ENCODE data around the gene QTRT2. TPM values are rescaled to one million over a fixed set of nuclear protein-coding genes. Genes with fewer than 3 reads are reported as not detected.

Gene QTRT2
- total and polyA plus RNA-seq, 10 of the 15 experiments (the other 5 are each of a cell fraction or from before 2014, with no cell fraction given), result 17.8 to 42.3 (median 28.7) TPM

- TF ChIP-seq SPI1 (IDR thresholded peaks at IDR 0.05; ENCODE audit: borderline replicate concordance, insufficient read depth, low read depth, low read length) (peak; percentile 53; the same call in 1 of the 2 replicates), NFYA (IDR thresholded peaks at IDR 0.05; ENCODE audit: borderline replicate concordance, low read depth, low read length) (no peak)
- H3K4me3 ChIP-seq, result no peak overlapping the region
- intact Hi-C loops (cut with micrococcal nuclease; ENCODE audit: unreplicated experiment) (no loop called here), in situ Hi-C loops (cut with MboI) (no loop called here)
- ChIA-PET RAD21 (ENCODE audit: unreplicated experiment) (no interaction called here), SMC1A (ENCODE audit: uncharacterized antibody, unreplicated experiment) (no interaction called here), CTCF (no interaction called here), POLR2A (no interaction called here)
- H3K9ac ChIP-seq (ENCODE audit: control insufficient read depth, insufficient read depth, low read length), result no peak overlapping the region
- no peak overlapping the region for H2AFZ ChIP-seq (ENCODE audit: control insufficient read depth, low read depth, low read length)
- no peaks in the 10 kb centered on the region for H4K20me1 ChIP-seq (ENCODE audit: control insufficient read depth, insufficient read depth)
- no TSS peak for BruUV-seq (replicated peaks)
- H3K9me3 ChIP-seq (replicated peaks; ENCODE audit: control insufficient read depth, insufficient read depth, low read length), result no peaks in the 10 kb centered on the region
- DNase-seq (ENCODE audit: low read depth, low spot score) (no peak), FAIRE-seq (no peak), ATAC-seq (no peak)
- H3K4me2 ChIP-seq (ENCODE audit: control insufficient read depth, insufficient read depth), result peak overlapping the region; percentile 41
- H3K4me1 ChIP-seq (ENCODE audit: control insufficient read depth, insufficient read depth, low read length), result 0 out of 2 replicates have a peak, but pooled peaks cover 2% of the 10 kb centered on the region
- H3K27me3 ChIP-seq (replicated peaks in 1 of 2; ENCODE audit: control insufficient read depth in 2 of 2, insufficient read depth in 2 of 2, low read length in 1 of 2), result no peaks in the 10 kb centered on the region
- WGBS (ENCODE audit: insufficient coverage, insufficient replicate concordance, low lambda C conversion rate, missing lambda C conversion rate), result 79% methylated on average over 8 of the region's 8 CpGs
- peaks cover 1 to 2% of the 10 kb centered on the region in 2 experiments; a peak in 1 of 4 replicates for H3K36me3 ChIP-seq (ENCODE audit: control insufficient read depth in 2 of 2, insufficient read depth in 2 of 2, low read length in 1 of 2)
- peak overlapping the region; percentile 15; the same call in 1 of the 2 replicates for H3K27ac ChIP-seq (ENCODE audit: control insufficient read depth, insufficient read depth)
- peaks cover 50% of the 10 kb centered on the region for H3K79me2 ChIP-seq (ENCODE audit: control insufficient read depth, insufficient read depth, low read length)
Observed at GRCh38 chr3:114060906-114061655, 4.5 kb downstream of the QTRT2 start.

GRCh38 chr3:114067804-114068203 is 11.3 kb downstream of the QTRT2 start:
- Histone ChIP-seq H3K27ac (ENCODE audit: control insufficient read depth, insufficient read depth) (no peak overlapping the region), H3K36me3 (ENCODE audit: control insufficient read depth in 2 of 2, insufficient read depth in 2 of 2, low read length in 1 of 2) (peaks cover 5 to 28% of the 10 kb centered on the region in 2 experiments), H3K4me3 (no peak overlapping the region), H3K4me1 (ENCODE audit: control insufficient read depth, insufficient read depth, low read length) (no peaks in the 10 kb centered on the region), H3K27me3 (replicated peaks in 1 of 2; ENCODE audit: control insufficient read depth in 2 of 2, insufficient read depth in 2 of 2, low read length in 1 of 2) (no peaks in the 10 kb centered on the region), H3K4me2 (ENCODE audit: control insufficient read depth, insufficient read depth) (no peak overlapping the region), H3K9me3 (replicated peaks; ENCODE audit: control insufficient read depth, insufficient read depth, low read length) (no peaks in the 10 kb centered on the region), H3K9ac (ENCODE audit: control insufficient read depth, insufficient read depth, low read length) (no peak overlapping the region), H4K20me1 (ENCODE audit: control insufficient read depth, insufficient read depth) (no peaks in the 10 kb centered on the region), H2AFZ (ENCODE audit: control insufficient read depth, low read depth, low read length) (no peak overlapping the region), H3K79me2 (ENCODE audit: control insufficient read depth, insufficient read depth, low read length) (peaks cover 5% of the 10 kb centered on the region)
- WGBS (ENCODE audit: insufficient coverage, insufficient replicate concordance, low lambda C conversion rate, missing lambda C conversion rate), result 100% methylated on average over 4 of the region's 4 CpGs
- ATAC-seq (no peak), FAIRE-seq (no peak), DNase-seq (ENCODE audit: low read depth, low spot score) (no peak)
- ChIA-PET POLR2A (interaction anchor here (1.3 kb wide), 1 partner anchor 12 kb away, joined by 3 read pairs; the partner anchor contains the start of genes CCDC191 and QTRT2), CTCF (no interaction called here), RAD21 (ENCODE audit: unreplicated experiment) (no interaction called here), SMC1A (ENCODE audit: uncharacterized antibody, unreplicated experiment) (interaction anchor here (0.9 to 1.9 kb wide), 3 partner anchors 8 to 12 kb away, joined by 3 to 9 read pairs (median 4); partner anchors contain the start of genes CCDC191 and QTRT2)
- TF ChIP-seq RB1 (IDR thresholded peaks at IDR 0.05; ENCODE audit: borderline replicate concordance) (no peak), TCF12 (IDR thresholded peaks at IDR 0.05; ENCODE audit: low read depth, low read length) (no peak), WRNIP1 (IDR thresholded peaks at IDR 0.05; ENCODE audit: borderline replicate concordance, low read depth, low read length) (no peak), CREM (IDR thresholded peaks at IDR 0.05; ENCODE audit: low read depth) (no peak), PAX8 (IDR thresholded peaks at IDR 0.05) (no peak)
- no TSS peak for BruUV-seq (replicated peaks)
- intact Hi-C loops (cut with micrococcal nuclease; ENCODE audit: unreplicated experiment), result no loop called here
- in situ Hi-C loops (cut with MboI), result no loop called here

Data from GM12878 (cell line).